Breast epithelium (tissue), 4 donors: ENCODE data around the gene APBB2. TPM values are rescaled to one million over a fixed set of nuclear protein-coding genes. Genes with fewer than 3 reads are reported as not detected.

Source experiments
- DNase-seq, 2 donors: peaks; one replicate each; pipeline ENCODE4 v3.0.0-alpha.2; 2019; ENCODE audit warnings: low spot score in 2 of 2
- H3K27ac ChIP-seq, 2 donors: fragments of 200-600 bp; sonication (generic) in 1 of 2; one replicate each; pipeline ENCODE4 v1.5.1; 2016 to 2019; ENCODE audit warnings: mild to moderate bottlenecking in 1 of 2
- H3K27me3 ChIP-seq, 2 donors: fragments of 200-600 bp; sonication (generic) in 1 of 2; one replicate each; pipeline versions ENCODE4 v1.5.1 to v1.6.0; 2017 to 2019; ENCODE audit warnings: control low read depth in 1 of 2, mild to moderate bottlenecking in 1 of 2
- H3K36me3 ChIP-seq: fragments of 200-600 bp; one replicate; pipeline ENCODE4 v1.5.1; 2019
- H3K4me1 ChIP-seq, 2 donors: fragments of 200-600 bp; sonication (generic); one replicate each; pipeline ENCODE4 v1.5.1; 2016 to 2019; ENCODE audit warnings: control low read depth in 1 of 2
- H3K4me3 ChIP-seq, 3 donors: fragments of 200-600 bp; sonication (generic); 1 replicate in 2 of 3; 2 replicates in 1 of 3; pipeline ENCODE4 v1.5.1; 2016 to 2019; ENCODE audit warnings: mild to moderate bottlenecking in 3 of 3, moderate library complexity in 2 of 3
- H3K9me3 ChIP-seq, 2 donors: fragments of 200-600 bp; sonication (generic) in 1 of 2; one replicate each; pipeline ENCODE4 v1.5.1; 2016 to 2019; ENCODE audit warnings: control low read depth in 1 of 2
- POLR2A ChIP-seq: fragments of 450-650 bp; IDR thresholded peaks from one replicate; pipeline ENCODE4 v1.6.1; 2016; ENCODE audit warnings: antibody characterized with exemption, mild to moderate bottlenecking, moderate library complexity
- POLR2AphosphoS5 ChIP-seq, 3 donors: sonication (generic); formaldehyde crosslinking; IDR thresholded peaks; one replicate each; pipeline ENCODE4 v1.6.1; 2017; ENCODE audit warnings: antibody characterized with exemption in 3 of 3
- intact Hi-C: fragments of 100-400 bp; cut with DNase I; formaldehyde crosslinking; loops from one replicate; pipeline ENCODE4 v1.15.1; 2023; ENCODE audit warnings: low total_unique reads
- total RNA-seq, 3 donors: library from RNA; depleted of rRNA; stranded (reverse); fragments of >200 nt; gene quantifications; one replicate each; pipeline ENCODE4 v1.1.0, GENCODE V29; 2016
- TF ChIP-seq, protein P1 (sequence below), 3 donors: fragments of 450-650 bp; IDR thresholded peaks; one replicate each; pipeline ENCODE4 v1.5.1; 2016 to 2017; ENCODE audit warnings: antibody characterized with exemption in 3 of 3, mild to moderate bottlenecking in 3 of 3, moderate library complexity in 3 of 3

Gene APBB2
- total RNA-seq, 3 donors from 2014 or later: 87.4 to 192 (median 153) TPM

GRCh38 chr4:40881851-40882250 lies 332.5 kb downstream of the APBB2 start:
- no peaks in the 10 kb centered on the region for H3K36me3 ChIP-seq
- no peaks in the 10 kb centered on the region for H3K27me3 ChIP-seq
- no peaks in the 10 kb centered on the region for H3K9me3 ChIP-seq
- no peaks in the 10 kb centered on the region for H3K4me1 ChIP-seq
- intact Hi-C loops: no loop called here
- no peak for TF ChIP-seq POLR2AphosphoS5 (IDR thresholded peaks at IDR 0.05)
- TF ChIP-seq, protein P1, sequence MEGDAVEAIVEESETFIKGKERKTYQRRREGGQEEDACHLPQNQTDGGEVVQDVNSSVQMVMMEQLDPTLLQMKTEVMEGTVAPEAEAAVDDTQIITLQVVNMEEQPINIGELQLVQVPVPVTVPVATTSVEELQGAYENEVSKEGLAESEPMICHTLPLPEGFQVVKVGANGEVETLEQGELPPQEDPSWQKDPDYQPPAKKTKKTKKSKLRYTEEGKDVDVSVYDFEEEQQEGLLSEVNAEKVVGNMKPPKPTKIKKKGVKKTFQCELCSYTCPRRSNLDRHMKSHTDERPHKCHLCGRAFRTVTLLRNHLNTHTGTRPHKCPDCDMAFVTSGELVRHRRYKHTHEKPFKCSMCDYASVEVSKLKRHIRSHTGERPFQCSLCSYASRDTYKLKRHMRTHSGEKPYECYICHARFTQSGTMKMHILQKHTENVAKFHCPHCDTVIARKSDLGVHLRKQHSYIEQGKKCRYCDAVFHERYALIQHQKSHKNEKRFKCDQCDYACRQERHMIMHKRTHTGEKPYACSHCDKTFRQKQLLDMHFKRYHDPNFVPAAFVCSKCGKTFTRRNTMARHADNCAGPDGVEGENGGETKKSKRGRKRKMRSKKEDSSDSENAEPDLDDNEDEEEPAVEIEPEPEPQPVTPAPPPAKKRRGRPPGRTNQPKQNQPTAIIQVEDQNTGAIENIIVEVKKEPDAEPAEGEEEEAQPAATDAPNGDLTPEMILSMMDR (IDR thresholded peaks at IDR 0.05): no peak
- no peak for TF ChIP-seq POLR2A
- H3K27ac ChIP-seq: no peak overlapping the region
- no peak overlapping the region for H3K4me3 ChIP-seq
- no peak for DNase-seq

- Histone ChIP-seq H3K4me3 (no peak overlapping the region), H3K4me1 (no peaks in the 10 kb centered on the region), H3K9me3 (no peaks in the 10 kb centered on the region), H3K27me3 (no peaks in the 10 kb centered on the region), H3K36me3 (no peaks in the 10 kb centered on the region), H3K27ac (no peak overlapping the region)
- DNase-seq: no peak
- intact Hi-C loops: no loop called here
- TF ChIP-seq, protein P1 (IDR thresholded peaks at IDR 0.05): no peak
- TF ChIP-seq POLR2A: no peak
- TF ChIP-seq POLR2AphosphoS5 (IDR thresholded peaks at IDR 0.05): no peak
These were observed 333.2 kb downstream of the APBB2 start for GRCh38 chr4:40881096-40881495.

DNA sequence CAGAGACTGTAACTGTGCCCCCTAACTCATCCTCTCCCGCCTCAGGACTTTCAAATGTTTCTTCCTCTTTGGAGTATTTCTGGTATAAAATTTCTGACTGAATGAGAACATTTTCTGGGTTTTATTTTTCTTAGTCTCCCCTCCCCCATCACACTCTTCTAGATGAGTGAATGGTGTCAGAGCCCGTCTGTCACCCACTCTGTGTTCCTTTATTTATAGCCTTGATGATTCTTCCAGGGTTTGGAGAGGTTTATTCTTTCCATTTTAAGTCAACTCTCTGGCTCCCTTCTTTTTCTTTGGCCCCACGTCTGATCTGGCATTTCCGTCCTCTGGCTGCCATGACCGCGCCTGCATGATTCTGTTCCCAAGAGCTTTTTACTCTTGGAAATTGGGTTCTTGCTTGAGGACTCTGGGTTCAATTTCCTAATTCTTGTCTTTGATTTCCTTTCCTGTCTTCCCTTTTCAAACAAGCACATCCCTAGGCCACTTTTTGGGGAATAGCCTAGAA lies 335.7 kb downstream of the APBB2 start:
- no peaks in the 10 kb centered on the region for H3K27me3 ChIP-seq
- no peak overlapping the region for H3K4me3 ChIP-seq
- intact Hi-C loops: no loop called here
- no peaks in the 10 kb centered on the region for H3K4me1 ChIP-seq
- no peak overlapping the region for H3K27ac ChIP-seq
- TF ChIP-seq, protein P1 (IDR thresholded peaks at IDR 0.05): no peak
- no peak for TF ChIP-seq POLR2A
- TF ChIP-seq POLR2AphosphoS5 (IDR thresholded peaks at IDR 0.05): no peak
- no peaks in the 10 kb centered on the region for H3K9me3 ChIP-seq
- DNase-seq: no peak
- H3K36me3 ChIP-seq: no peaks in the 10 kb centered on the region

DNA sequence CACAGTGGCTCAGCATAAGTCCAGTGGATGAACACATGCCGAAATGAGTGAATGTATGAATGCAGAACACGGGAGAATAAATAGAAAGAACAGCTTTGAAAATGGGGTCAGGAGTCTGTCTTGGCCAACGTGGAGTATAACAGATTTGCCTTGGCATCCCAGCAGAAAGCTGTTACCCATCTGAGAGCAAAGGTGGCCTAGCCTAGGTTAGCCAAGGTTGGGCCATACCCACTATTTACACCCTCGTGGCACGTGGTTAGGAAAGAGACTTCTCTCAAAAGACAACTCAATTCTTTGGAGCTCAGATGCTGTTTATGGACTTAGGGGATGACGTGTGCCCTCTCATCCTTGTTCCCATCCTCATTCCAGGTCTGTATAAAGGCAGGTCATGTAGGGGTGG lies 337.3 kb downstream of the APBB2 start:
- H3K4me3 ChIP-seq: no peak overlapping the region
- no peak overlapping the region for H3K27ac ChIP-seq
- H3K9me3 ChIP-seq: no peaks in the 10 kb centered on the region
- TF ChIP-seq POLR2AphosphoS5 (IDR thresholded peaks at IDR 0.05): no peak
- TF ChIP-seq, protein P1 (IDR thresholded peaks at IDR 0.05): no peak
- DNase-seq: no peak
- no peaks in the 10 kb centered on the region for H3K4me1 ChIP-seq
- no peaks in the 10 kb centered on the region for H3K36me3 ChIP-seq
- intact Hi-C loops: no loop called here
- no peaks in the 10 kb centered on the region for H3K27me3 ChIP-seq

- Histone ChIP-seq H3K27me3 (no peaks in the 10 kb centered on the region), H3K9me3 (no peaks in the 10 kb centered on the region), H3K4me1 (no peaks in the 10 kb centered on the region), H3K4me3 (no peak overlapping the region), H3K36me3 (no peaks in the 10 kb centered on the region), H3K27ac (no peak overlapping the region)
- intact Hi-C loops: no loop called here
- no peak for TF ChIP-seq POLR2AphosphoS5 (IDR thresholded peaks at IDR 0.05)
- TF ChIP-seq POLR2A: no peak
- TF ChIP-seq, protein P1 (IDR thresholded peaks at IDR 0.05): no peak
- no peak for DNase-seq
These were observed 338.7 kb downstream of the APBB2 start for GRCh38 chr4:40875507-40876150.
